ENCODE results near the gene CD72. TPM values are rescaled to one million over a fixed set of nuclear protein-coding genes. Genes with fewer than 3 reads are reported as not detected.
"Not testable (repeated sequence)": the region's sequence is repeated elsewhere in the genome, so short reads cannot be mapped to it uniquely, and the experiment has no call there.

The CD72 gene
- total RNA-seq, 2 experiments from 2014 or later, result 67.6 to 91.4 TPM

DNA sequence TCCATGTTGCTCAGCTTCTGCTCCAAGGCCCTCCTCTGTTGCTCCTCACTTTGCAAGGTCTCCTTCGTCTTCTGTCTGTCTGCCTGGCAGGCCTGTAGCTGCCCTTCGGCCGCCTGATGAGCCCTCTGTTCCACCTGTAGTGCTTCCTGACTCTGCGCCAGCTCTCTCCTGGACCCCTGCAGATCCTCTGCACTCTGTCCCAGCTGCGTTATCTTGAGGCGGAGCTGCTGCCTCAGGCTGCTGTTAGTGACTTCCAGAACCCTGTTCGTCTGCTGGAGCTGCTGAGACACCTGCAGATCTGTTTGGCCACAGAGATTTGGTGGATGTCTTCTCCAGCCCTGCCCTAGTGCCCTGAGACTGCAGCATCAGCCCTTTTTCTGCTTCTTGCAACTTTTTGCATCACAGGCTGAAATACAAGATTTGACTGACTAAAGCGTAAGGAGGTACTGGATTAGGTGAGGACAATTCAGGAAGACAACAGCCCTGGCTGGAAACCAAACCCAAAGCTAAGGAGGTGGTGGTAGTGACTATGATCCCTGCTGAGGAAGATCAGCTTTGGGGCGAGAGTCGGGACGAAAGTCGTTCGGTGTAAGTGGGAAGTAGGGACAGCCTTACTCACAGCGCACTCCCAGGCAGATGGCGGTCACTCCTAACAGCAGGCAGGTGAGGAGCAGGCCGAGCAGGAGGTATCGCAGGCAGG is 2.1 kb downstream of the CD72 start:
- H3K9me3 ChIP-seq (ENCODE audit: low read length), result no peaks in the 10 kb centered on the region
- CTCF ChIA-PET (ENCODE audit: unreplicated experiment), result interaction anchor here (0.8 to 1.1 kb wide), 3 partner anchors 16 to 112 kb away, joined by 3 to 7 read pairs (median 3); no protein-coding TSS in a partner anchor
- TF ChIP-seq, protein P1, sequence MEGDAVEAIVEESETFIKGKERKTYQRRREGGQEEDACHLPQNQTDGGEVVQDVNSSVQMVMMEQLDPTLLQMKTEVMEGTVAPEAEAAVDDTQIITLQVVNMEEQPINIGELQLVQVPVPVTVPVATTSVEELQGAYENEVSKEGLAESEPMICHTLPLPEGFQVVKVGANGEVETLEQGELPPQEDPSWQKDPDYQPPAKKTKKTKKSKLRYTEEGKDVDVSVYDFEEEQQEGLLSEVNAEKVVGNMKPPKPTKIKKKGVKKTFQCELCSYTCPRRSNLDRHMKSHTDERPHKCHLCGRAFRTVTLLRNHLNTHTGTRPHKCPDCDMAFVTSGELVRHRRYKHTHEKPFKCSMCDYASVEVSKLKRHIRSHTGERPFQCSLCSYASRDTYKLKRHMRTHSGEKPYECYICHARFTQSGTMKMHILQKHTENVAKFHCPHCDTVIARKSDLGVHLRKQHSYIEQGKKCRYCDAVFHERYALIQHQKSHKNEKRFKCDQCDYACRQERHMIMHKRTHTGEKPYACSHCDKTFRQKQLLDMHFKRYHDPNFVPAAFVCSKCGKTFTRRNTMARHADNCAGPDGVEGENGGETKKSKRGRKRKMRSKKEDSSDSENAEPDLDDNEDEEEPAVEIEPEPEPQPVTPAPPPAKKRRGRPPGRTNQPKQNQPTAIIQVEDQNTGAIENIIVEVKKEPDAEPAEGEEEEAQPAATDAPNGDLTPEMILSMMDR (conservative IDR thresholded peaks at IDR 0.05; ENCODE audit: low read length), result no peak
- no peak for TF ChIP-seq EZH2phosphoT487 (IDR thresholded peaks at IDR 0.05; ENCODE audit: borderline replicate concordance, low read depth, low read length)
- no TSS peak for BruUV-seq (replicated peaks)
- peak overlapping the region; percentile 92 for H3K27ac ChIP-seq (ENCODE audit: low read depth, low read length, poor library complexity, severe bottlenecking)
- H3K4me1 ChIP-seq (ENCODE audit: insufficient read depth, low read length, poor library complexity, severe bottlenecking), result peaks cover 63% of the 10 kb centered on the region
- no peak for DNase-seq (ENCODE audit: low spot score)
- no peaks in the 10 kb centered on the region for H3K9me2 ChIP-seq (ENCODE audit: insufficient read depth, low read length)
- peak overlapping the region; percentile 25; the same call in 1 of the 2 replicates for H2AFZ ChIP-seq (ENCODE audit: low read length)
- no peaks in the 10 kb centered on the region for H4K20me1 ChIP-seq (ENCODE audit: insufficient read depth, low read length)
- H3K36me3 ChIP-seq (ENCODE audit: insufficient read depth, low read length), result peaks cover 33% of the 10 kb centered on the region
- intact Hi-C loops (cut with micrococcal nuclease; ENCODE audit: unreplicated experiment), result loop anchor here (5.0 kb wide), 2 partner anchors 141 to 499 kb away; partner anchors contain the start of gene ATOSB
- peak overlapping the region; percentile 90 for H3K4me2 ChIP-seq (ENCODE audit: low read length)
- POLR2A ChIA-PET, result interaction anchor here (0.5 to 11.0 kb wide), 4 partner anchors 11 to 47 kb away, joined by 3 to 110 read pairs (median 16); partner anchors contain the start of genes ARHGEF39 and SIT1
- H3K4me3 ChIP-seq (ENCODE audit: low read depth, low read length, poor library complexity, severe bottlenecking), result peak overlapping the region; percentile 69
- peaks cover 6% of the 10 kb centered on the region; the same call in 1 of the 2 replicates for H3K79me2 ChIP-seq (ENCODE audit: insufficient read depth, low read depth, low read length)

- Histone ChIP-seq H4K20me1 (ENCODE audit: insufficient read depth, low read length) (no peaks in the 10 kb centered on the region), H3K9me2 (ENCODE audit: insufficient read depth, low read length) (no peaks in the 10 kb centered on the region), H2AFZ (ENCODE audit: low read length) (no peak overlapping the region), H3K27ac (ENCODE audit: low read depth, low read length, poor library complexity, severe bottlenecking) (no peak overlapping the region), H3K36me3 (ENCODE audit: insufficient read depth, low read length) (peaks cover 63% of the 10 kb centered on the region), H3K4me3 (ENCODE audit: low read depth, low read length, poor library complexity, severe bottlenecking) (no peak overlapping the region), H3K9me3 (ENCODE audit: low read length) (no peaks in the 10 kb centered on the region), H3K4me1 (ENCODE audit: insufficient read depth, low read length, poor library complexity, severe bottlenecking) (peaks cover 32% of the 10 kb centered on the region), H3K79me2 (ENCODE audit: insufficient read depth, low read depth, low read length) (peaks cover 5% of the 10 kb centered on the region; the same call in 1 of the 2 replicates), H3K4me2 (ENCODE audit: low read length) (no peak overlapping the region)
- no peak for TF ChIP-seq EZH2phosphoT487 (IDR thresholded peaks at IDR 0.05; ENCODE audit: borderline replicate concordance, low read depth, low read length)
- TF ChIP-seq, protein P1 (conservative IDR thresholded peaks at IDR 0.05; ENCODE audit: low read length), result no peak
- BruUV-seq (replicated peaks), result no TSS peak
- intact Hi-C loops (cut with micrococcal nuclease; ENCODE audit: unreplicated experiment), result no loop called here
- ChIA-PET POLR2A (interaction anchor here (0.6 to 1.7 kb wide), 4 partner anchors 34 to 73 kb away, joined by 3 read pairs; partner anchors contain the start of gene SIT1), CTCF (ENCODE audit: unreplicated experiment) (interaction anchor here (1.0 kb wide), 1 partner anchor 7 kb away, joined by 3 read pairs; no protein-coding TSS in a partner anchor)
- DNase-seq (ENCODE audit: low spot score), result no peak
Observed at GRCh38 chr9:35612843-35613242, 5.4 kb downstream of the CD72 start.

- H4K20me1 ChIP-seq (ENCODE audit: insufficient read depth, low read length); H3K9me2 ChIP-seq (ENCODE audit: insufficient read depth, low read length); H3K9me3 ChIP-seq (ENCODE audit: low read length); H3K79me2 ChIP-seq (ENCODE audit: insufficient read depth, low read depth, low read length); H3K4me3 ChIP-seq (ENCODE audit: low read depth, low read length, poor library complexity, severe bottlenecking); H2AFZ ChIP-seq (ENCODE audit: low read length); BruUV-seq (replicated peaks); DNase-seq (ENCODE audit: low spot score); H3K4me2 ChIP-seq (ENCODE audit: low read length); intact Hi-C loops (cut with micrococcal nuclease; ENCODE audit: unreplicated experiment); H3K27ac ChIP-seq (ENCODE audit: low read depth, low read length, poor library complexity, severe bottlenecking): not testable (repeated sequence)
- POLR2A ChIA-PET, result interaction anchor here (0.6 to 1.2 kb wide), 5 partner anchors 34 to 103 kb away, joined by 3 to 5 read pairs (median 3); partner anchors contain the start of gene SIT1
- CTCF ChIA-PET (ENCODE audit: unreplicated experiment), result interaction anchor here (1.0 to 1.5 kb wide), 2 partner anchors 8 to 76 kb away, joined by 3 to 4 read pairs; no protein-coding TSS in a partner anchor
- Histone ChIP-seq H3K36me3 (ENCODE audit: insufficient read depth, low read length) (peaks cover 70% of the 10 kb centered on the region), H3K4me1 (ENCODE audit: insufficient read depth, low read length, poor library complexity, severe bottlenecking) (peaks cover 25% of the 10 kb centered on the region)
Observed at GRCh38 chr9:35612066-35612465, 6.1 kb downstream of the CD72 start.
